HG03520 (cell line): ENCODE measurements around the gene PSTPIP1.

Source experiments
- ATAC-seq: cut with Tn5 transposase; IDR thresholded peaks from one replicate; pipeline ENCODE4 v1.9.1; 2021; ENCODE audit warnings: mild to moderate bottlenecking, moderate library complexity; ENCODE audit not compliant: unreplicated experiment

Gene PSTPIP1

DNA sequence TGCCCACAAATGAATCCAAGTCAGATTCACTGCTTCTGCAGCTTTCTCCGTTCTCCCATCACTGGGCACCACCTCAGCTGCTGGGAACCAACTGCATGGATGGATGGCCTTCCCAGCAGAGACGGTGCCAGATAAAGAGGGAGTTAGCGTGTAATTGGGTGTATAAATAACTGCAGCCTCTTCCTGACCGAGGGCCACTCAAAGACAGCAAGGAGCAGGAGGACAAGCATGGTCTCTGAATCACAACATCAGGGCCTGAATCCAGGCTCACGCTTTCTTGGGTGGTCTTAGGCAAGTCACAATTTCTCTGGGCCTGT lies 44.2 kb downstream of the PSTPIP1 start:
- no peak for ATAC-seq

DNA sequence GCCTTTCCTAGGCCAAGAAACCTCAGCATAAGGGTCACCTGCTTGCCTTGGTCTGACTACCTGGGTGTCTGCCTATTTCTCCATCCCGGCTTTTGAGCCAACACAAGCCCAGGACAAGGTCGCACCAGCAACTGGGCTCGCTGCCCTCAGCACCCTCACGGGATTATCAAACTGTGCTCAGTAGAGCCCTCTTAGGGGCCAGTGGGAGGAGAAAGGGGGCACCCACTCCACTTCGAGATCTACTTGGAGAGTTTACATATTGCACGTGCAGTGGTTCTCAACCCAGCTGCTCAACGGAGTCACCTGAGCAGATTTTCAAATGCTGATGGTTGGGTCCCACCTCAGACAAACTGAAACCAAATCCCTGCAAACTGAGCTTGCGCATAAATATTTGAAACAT lies 44.9 kb downstream of the PSTPIP1 start:
- ATAC-seq = no peak

DNA sequence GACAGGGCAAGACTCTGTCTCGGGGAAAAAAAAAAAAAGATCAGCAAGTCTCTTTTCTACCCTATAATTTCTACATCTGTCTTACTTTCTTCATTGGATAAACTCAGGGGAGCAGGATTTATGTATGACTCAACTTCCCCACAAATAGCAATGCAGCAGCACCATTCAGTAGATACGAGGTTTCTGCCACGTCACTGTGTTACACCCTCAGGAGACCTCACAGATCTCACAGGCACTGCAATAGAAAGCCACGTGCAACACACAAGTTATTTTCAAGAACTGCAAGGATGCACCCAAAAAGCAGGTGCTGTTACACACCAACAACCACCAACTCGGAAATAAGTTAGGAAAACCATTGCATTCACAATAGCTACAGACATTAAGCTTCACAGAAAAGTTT lies 45.7 kb downstream of the PSTPIP1 start:
- ATAC-seq = no peak

DNA sequence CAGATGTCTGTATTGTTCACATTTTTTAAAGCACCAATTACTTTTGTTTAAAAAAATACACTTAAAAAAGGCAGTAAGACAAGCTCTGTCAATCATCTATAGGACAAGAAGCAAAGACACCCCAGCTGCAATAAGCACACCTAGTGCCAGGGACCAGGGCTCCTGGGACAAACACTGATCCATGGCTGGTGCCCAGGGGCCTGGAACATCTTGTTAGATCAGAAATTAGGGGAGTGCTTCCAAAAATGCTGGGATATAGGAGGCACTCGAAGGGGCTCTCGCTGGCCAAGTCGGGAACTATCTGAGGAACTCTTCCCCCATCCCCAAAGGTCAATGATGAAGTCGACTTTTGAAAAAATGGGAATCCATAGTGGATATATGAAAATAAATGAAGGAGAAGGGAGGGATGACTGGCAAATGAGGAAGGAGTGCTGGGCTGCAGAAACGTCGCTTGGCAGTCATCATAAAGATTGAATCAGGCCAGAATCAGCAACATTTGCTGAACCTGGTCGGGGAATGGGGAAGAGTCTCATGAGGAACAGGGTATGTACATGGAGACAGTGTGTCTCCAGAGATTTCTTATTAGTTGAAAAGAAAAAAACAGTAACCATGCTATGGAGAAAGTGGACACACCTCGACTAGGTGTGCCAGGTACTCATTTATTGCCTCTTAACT lies 47.5 kb downstream of the PSTPIP1 start:
- ATAC-seq = no peak

DNA sequence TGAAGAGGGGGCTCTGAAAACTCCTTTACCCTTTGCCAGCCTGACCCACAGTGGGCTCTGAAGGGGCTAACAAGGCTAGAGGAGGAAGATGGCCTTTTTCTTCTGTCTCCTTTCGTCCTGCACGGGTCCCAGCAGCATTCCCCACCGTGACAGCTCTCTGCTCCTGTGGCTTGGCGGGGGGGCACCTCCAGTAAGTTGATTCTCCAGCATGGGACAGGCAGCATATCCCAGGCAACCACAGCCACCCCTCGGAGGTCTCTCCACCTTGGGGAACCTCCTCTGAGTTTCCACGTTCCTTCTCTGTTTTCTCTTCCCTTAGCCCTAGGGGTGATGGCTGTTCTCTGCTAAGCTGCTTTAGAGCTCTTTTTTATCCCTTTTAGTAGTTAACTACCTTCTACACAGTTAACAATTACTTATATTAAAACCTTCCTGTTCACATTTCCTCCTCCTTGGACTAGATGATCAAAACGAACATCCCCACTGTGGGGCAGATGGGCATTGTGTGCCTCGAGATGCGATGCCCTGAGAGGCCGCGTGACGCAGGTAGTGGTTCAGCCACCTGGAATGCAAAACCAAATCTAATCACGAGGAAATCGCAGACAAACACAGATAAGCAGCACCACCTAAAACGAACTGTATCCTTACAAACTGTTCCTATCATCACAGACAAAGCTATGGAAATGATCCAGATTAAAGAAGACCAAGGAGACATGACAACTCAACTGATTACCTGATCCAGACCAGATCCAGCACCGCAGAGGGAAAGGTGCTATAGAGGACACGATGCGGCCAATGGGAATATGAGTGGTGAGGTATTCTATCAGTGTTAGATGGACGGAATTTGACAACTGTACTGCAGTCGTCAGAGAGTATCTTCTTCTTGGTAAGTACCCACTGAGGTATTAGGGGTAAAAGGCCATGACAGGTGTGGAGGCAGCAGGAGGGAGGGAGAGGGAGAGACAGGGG lies 48.3 kb downstream of the PSTPIP1 start:
- no peak for ATAC-seq

DNA sequence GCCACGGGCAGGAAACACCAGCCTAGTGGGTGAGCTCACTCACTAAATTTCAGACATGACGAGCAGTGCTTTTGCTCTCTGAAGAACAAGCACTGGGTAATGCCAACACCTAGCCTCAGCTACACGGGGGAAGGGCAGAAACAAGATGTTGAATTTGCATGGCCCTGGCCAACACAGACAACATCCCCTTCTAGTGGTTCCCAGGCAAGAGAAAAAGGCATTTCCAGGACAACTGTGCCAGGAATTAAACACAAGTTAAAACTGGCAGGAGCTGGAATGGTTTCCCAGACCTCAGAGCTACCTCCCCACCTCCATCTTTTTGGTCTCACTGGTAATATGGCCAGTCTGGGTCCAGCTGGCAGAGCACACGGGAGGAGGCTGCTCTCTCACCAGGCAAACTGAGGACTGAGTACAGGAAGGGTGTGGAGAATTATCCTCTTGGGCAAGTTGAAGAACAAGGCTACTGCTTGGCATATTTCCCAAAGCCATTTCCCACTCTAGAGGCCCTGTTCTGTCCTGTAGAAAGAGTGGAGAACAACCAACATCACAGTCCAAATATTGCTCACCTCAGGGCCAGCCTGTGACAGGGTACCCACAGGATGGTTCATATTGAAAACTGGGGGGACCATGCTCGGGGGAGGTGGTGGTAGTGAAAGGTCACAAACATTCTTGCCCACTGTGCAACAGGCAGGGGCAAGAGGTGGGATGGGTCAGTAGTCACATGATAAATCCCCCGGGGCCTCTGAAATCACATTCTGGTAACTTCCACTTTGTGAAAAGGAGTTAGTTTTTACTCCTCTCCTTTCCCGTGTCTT lies 49.5 kb downstream of the PSTPIP1 start:
- no peak for ATAC-seq

DNA sequence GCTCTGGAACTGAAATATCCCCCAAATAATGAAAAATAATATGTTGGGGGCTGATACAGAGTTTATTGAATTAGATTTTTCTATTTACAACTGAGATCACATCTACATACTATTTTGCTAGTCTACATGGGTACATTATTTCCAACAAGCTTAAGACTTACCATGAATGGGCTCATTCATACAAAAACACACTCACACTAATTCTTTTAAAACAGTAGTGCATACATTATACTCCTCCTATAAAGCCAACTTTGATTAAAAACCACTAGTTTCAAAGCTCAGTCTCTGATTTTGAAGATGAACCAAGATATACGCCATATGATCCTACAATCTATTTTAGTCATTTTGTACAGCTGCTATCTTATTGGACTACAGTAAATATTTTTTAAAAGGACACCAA lies 51.1 kb downstream of the PSTPIP1 start:
- no peak for ATAC-seq

DNA sequence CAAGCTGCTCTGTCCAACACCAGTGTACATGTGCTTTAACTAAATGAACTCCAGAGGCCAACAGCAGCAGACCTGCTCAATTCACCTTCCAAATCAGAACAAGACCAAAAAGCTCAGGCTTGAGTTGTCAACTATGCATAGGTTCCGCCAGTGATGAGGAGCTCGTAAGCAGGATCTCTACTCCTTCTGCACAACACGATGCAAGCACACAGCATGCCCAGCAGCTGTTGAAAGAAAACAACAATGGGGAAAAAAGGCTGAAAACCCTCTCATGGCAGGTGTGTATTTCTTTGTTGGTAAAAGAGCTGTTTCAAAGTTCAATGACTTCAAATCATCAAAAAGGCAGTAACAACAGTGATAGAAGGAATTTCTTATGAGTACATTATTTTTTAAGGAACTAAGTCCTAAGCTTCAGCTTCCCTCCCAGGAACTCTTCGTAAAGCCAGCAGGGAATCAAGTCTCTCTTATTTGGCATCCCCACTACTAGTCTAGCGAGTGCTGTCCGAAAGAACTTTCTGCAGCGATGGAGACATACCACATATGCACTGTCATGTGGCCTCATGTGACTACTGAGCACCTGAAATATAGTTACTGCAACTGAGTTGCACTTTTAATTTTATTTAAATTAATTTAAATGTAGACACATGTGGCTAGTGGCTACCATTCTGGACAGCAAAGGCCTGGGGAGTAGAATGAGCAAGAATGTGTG lies 51.9 kb downstream of the PSTPIP1 start:
- no peak for ATAC-seq

DNA sequence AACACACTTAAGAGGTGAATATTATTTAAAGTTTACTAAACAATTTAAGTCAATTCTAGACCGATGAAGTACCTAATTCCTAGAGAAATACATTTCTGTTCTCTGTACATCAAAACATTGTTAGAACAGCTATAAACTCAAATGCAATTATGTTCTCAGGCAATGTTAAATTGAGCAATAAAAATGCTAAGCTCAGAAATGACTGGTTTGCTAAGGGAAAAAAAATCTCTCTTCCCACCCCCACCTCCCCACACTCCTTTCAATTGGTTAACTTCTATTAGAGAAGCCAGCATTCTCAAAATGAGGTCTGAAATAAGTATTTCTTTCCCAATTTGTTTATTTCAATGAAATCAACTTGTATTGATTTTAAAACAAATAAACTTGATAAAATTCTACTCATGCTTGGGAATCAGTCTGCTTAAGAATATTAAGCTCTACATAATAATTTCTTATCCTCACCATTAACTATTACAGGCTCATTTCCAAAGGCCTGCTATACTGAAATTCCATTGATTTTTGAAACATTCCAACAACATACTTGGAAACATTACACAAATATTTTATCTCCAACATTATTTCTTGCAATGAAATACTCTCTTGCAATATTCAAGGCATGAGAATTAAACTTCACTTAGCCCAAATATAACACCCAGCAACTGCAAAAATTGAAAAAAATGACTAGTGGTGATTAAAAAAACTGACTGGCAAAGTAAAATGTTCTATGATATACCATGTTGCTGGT lies 53.4 kb downstream of the PSTPIP1 start:
- ATAC-seq = no peak

DNA sequence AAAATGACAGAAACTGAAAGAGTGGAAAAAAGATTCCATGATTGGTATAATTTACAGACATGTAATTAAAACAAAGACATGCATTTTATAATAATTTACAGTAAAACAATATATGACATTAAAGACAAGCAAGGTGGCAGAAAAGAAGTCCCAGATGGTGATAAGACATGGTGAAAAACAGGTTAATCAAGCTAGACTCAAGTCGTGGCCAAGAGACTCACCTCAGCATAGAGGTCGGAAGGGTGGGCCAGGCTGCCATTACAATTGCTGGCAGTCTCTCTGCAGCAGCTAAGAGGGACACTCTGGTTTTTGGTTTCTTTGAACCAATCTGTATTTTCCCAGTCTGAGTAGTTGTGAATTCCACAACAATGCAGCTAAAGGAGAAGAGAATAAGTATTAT lies 57.6 kb downstream of the PSTPIP1 start:
- no peak for ATAC-seq

DNA sequence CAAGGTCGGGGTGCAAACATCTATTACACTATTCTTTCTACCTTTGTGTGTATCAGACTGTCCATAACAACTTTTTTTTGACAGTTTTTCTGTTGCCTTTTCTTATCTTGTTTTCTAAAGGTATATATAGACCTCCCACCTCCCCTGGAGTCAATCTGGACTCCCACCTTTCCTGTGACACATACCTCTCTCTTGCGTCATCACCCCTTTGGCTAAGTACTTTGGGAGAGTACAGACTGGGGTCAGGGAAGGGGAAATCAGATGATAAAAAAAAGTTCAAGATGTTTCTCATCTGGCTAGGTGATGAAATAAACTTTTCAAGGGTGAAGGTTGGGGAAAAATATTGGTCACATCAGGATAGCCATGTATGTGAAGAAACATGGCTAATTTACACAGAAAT lies 58.8 kb downstream of the PSTPIP1 start:
- no peak for ATAC-seq

DNA sequence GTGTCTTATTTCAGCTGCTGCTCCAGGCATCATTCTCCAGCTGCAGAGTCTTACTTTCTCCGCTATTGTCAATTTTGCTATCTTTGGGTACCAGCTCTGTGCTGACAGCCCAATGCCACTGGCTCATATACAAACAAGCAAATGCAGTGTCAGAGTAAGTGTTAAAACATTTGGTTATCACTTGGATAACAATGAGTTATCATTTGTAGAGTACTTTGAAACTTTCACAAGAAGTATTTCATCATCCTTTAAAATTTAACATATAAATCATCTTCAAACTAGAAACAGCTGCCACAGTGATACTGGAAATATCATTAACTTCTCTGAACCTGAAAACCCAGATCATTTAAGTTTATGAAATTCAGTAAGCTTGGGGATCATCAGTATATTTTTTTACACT lies 62.1 kb downstream of the PSTPIP1 start:
- ATAC-seq = no peak

DNA sequence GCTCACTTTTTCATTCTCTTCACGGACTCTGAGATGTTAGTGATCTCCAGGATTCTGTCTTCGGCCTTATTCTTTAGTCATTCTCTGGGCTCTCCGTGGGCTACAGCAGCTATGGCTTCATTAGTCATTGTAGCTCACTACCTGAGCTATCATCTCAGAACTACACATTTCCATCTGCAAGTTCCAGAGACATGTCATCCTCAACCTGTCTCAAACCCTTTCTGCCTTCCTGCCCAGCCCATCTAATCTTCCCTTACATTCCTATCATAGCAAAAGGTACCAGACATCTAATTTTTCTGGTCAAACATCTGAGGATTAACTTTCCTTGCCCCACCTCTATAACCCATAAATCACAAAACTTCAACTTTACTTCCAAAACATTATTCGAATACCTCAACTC lies 62.8 kb downstream of the PSTPIP1 start:
- no peak for ATAC-seq

DNA sequence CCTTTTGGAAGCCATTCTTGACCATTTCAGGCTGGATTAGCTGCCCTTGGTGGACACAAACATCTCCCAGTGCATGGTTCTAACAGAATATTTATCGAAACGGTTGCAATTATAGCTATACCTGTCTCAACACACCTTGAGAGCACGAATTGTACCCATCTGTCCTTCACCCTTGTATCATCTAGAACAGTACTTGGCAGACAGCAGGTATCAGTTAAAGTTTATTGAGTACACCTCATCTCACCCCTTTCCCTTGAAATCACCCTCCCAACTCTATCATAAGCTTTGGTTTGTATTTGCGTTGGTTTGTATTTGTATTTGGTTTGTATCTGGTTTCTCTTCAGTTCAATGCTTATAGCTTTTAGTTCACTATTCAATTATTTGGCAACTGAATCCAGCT lies 63.5 kb downstream of the PSTPIP1 start:
- no peak for ATAC-seq

DNA sequence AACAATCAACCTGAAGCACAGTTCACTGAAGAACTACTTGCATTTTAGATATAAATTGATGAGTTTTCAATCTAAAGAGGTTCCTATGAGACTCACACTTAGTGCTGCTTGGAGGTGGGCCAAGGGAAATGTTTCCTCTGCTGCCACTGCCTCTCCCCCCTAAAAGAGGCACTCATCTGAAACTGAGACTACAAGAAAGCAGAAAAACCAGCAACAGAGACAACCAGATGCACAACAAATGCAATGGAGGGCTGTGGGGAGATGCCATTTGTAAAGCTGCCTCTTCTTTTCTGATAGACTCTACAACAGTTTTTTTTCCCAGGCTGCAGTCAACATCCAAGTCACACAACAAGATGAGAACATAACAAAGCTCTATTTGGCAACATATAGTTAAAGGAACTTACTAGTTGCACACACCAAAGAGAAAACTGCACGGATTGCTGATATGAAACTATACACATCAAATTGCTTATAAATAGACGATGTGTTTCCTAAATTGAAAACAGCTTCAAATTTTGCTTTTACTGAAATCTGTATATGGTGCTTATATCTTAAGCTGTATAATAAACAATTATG lies 64.9 kb downstream of the PSTPIP1 start:
- ATAC-seq = no peak

DNA sequence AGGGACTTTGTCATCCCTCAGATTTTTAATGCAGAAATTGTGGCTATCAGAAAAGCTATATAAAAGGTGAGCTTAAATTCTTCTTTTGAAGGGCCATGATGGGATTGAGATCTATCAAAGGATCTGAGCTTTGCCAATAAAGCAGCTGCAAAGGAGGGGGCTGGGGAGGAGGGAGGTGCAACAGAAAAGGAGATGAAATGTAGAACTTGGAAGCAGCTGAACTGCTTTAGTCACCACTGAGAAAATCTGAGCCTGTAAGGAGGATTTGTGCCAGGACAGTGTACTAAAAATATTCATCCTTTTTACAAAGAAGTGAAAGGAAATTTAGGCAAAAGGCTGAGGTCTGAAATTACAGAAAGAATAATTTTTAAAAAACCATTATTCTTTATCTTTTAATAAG lies 65.6 kb downstream of the PSTPIP1 start:
- ATAC-seq = no peak

DNA sequence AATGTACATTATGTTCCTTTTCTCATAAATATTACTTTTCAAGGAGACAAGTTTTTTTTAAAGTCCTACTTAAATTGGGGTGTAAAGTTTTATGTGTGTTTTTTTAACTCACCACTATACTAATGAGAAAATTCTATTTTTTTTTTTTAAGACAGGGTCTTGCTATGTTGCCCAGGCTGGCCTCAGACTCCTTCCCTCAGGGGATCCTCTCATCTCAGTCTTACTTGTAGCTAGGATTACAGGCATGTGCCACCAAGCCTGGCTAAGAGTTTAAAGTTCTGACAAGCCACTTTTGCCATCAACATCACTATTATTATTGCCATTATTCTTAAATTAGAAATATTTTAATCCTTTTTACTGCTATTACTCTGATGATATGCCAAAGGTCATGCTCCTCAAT lies 68.3 kb downstream of the PSTPIP1 start:
- ATAC-seq = no peak

DNA sequence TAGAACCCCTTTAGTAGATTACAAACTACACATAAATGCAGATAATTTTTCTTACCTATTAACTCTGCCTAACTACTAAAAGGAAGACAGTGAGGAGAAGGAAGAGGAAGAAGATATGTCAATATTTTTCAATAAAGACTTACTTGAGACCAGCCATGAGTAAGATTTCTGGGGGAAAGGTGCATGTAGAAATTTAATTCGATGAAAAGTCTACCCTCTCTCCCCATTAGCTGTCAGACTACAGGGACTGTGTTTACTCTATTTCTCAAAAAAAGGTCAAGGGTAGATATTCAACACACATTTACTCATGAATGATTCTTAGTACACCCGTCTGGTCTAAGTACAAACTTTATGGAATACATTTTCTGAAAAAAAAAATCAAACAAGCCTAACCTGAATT lies 69.1 kb downstream of the PSTPIP1 start:
- ATAC-seq = no peak

DNA sequence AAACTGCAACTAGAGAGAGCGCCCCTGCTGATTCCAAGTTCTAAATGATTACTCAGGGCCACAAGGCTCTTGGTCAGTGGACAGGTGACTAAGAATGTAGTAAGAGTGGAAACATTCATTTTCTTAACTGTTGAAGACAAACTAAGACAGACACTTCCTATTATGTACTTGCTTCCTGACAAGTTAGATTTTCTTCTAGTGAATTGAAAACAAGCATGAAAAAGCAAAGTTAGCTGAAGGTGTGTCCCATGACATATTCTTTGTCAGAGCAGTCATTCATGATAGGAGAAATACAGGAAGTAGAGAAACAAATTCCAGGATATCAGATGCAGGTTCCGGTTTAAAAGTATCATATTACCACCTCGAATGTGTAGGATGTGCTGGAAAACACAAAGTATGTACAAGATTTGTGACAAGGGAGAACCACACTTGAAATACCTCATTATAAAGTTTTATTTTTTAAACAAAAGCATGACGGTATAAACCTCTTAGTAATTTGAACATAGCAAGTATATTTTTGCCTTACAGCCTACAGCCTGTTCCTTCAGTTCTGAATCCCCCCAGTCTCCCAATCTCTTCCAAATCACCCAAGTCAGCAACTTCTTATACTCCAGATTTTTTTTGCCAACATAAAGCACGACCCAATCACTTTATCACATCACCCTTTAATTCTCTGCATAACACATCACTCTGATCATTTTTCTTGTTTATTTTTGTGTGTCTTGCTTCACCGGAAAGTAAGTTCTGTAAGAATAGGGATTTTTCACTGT lies 69.8 kb downstream of the PSTPIP1 start:
- no peak for ATAC-seq
